ENCODE data around the gene SERPINB13.
"Not testable (repeated sequence)": the region's sequence is repeated elsewhere in the genome, so short reads cannot be mapped to it uniquely, and the experiment has no call there.

SERPINB13 gene

DNA sequence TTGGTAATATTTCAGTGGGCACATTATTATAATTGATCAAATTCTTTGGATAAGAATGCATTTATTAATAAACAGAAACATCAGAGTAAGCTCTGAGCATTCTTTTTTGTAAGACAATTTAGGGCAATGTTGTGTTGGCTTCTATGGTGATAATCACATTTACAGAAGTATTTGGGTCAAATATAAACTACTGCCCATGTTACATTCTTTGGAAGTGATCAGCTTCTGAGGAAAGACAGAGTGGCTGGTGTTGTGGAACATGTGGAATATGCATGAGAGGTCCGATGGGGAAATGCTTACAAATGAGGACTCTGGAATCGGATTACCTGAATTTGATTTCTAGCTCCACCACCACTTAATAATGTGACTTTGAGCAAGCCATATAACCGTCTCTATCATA, 19.4 kb downstream of the SERPINB13 start:
- Mint-ChIP-seq H3K27ac (no peak overlapping the region), H3K9me3 (no peaks in the 10 kb centered on the region), H3K36me3 (ENCODE audit: low read depth) (no peaks in the 10 kb centered on the region), H3K4me1 (ENCODE audit: low read depth) (no peaks in the 10 kb centered on the region), H3K4me3 (no peak overlapping the region), H3K27me3 (peaks cover 5% of the 10 kb centered on the region)
- DNase-seq, result no peak

DNA sequence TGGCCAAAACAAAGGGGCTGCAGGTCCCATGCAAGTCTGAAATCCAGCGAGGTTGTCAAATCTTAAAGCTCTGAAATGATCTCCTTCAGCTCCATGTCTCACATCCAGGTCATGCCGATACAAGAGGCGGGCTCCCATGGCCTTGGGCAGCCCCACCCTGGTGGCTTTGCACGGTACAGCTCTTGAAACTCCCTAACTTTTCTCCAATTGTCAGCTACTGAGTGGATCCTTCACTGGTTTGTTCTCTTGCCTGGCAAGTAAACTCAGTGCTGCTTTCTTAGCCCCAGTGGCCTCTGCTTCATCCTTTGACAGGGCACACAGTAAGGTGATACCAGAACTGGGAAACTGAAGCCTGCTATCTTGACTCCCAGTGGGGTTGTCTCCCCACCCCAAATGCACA, 26.3 kb downstream of the SERPINB13 start:
- DNase-seq, result no peak
- Mint-ChIP-seq H3K27me3 (peaks cover 7% of the 10 kb centered on the region), H3K36me3 (ENCODE audit: low read depth) (no peaks in the 10 kb centered on the region), H3K27ac (no peak overlapping the region), H3K4me3 (no peak overlapping the region), H3K4me1 (ENCODE audit: low read depth) (no peaks in the 10 kb centered on the region), H3K9me3 (no peaks in the 10 kb centered on the region)

DNA sequence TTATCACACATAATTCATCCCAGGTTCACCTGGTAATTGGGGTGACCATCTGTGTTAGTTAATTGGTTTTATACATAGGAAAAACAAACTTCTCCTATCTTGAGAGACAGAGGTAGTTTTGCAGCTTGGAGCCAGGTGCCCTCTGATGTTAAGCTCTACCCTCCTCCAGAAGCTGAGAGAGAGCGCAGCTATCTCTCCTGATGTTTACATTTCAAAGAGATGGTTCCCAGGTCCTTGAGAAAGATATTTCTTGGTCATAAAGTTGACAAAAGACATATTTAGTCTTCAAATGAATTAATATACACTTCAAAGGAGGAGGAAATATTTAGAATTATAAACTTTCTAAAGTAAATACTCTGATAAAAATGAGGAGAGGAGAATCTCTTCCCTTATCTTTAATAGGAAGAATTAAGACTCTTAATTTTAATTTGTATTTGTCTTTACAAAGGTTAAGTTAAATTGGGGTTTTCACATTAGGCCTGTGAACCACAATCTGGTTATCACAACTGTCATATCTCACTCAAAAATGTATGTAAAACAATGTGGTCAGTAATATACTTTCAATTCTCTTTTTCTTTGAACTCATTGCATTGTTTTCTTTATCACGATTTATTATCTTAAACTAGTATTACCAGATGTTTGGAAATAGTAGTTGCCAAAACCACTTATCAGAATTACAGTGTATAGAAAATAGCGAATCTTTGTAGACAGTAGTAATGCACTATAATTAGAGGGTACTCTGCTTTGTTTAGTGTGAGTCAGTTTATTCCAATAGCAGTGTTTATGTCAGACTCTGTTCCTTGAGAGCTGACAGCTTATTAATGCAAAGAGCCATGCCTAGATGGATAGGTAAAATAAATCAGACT, 30.1 kb downstream of the SERPINB13 start:
- Mint-ChIP-seq H3K9me3 (no peaks in the 10 kb centered on the region), H3K27me3 (peaks cover 2% of the 10 kb centered on the region), H3K4me1 (ENCODE audit: low read depth) (no peaks in the 10 kb centered on the region), H3K36me3 (ENCODE audit: low read depth) (no peaks in the 10 kb centered on the region), H3K4me3 (no peak overlapping the region), H3K27ac (no peak overlapping the region)
- no peak for DNase-seq

DNA sequence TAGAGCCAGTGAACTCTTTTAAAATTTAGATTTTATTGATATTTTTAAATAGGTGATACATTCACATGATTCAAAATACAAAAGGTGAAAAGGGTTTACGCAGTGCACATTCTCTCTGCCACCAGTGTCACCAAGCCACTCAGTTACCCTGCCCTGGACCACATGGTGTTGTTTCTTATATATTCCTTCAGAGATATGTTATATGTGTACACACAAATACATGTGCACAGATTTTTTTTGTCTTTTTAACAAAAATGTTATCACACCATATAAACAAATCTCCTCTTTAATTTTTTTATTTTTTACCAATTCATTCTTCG, 30.7 kb downstream of the SERPINB13 start:
- H3K9me3 Mint-ChIP-seq, result peaks cover 4% of the 10 kb centered on the region
- no peaks in the 10 kb centered on the region for H3K36me3 Mint-ChIP-seq (ENCODE audit: low read depth)
- H3K4me1 Mint-ChIP-seq (ENCODE audit: low read depth), result no peaks in the 10 kb centered on the region

DNA sequence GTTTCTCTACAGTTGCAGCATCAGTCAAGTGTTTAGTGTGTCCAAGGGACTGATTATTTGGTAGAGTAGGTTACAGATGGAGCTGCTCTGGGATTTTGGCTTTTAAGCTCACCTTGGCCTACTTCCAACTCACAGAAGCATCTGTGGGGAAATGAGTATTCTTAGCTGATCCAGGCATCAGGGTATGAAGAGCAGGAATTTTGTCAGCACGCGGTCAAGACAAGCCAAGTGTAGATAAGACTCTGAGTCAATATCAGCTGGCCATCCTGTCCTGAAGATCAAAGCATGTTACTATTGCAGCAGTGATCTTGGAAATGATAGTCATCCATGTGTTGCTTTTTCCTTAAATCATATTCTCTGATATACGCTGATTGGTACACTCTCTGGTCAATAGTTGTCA, 32.5 kb downstream of the SERPINB13 start:
- DNase-seq, result no peak

More for the DNA sequence above, 30.7 kb downstream of the SERPINB13 start:
- H3K27me3 Mint-ChIP-seq, result no peaks in the 10 kb centered on the region
- DNase-seq, result no peak
- no peak overlapping the region for H3K4me3 Mint-ChIP-seq
- H3K27ac Mint-ChIP-seq, result no peak overlapping the region

DNA sequence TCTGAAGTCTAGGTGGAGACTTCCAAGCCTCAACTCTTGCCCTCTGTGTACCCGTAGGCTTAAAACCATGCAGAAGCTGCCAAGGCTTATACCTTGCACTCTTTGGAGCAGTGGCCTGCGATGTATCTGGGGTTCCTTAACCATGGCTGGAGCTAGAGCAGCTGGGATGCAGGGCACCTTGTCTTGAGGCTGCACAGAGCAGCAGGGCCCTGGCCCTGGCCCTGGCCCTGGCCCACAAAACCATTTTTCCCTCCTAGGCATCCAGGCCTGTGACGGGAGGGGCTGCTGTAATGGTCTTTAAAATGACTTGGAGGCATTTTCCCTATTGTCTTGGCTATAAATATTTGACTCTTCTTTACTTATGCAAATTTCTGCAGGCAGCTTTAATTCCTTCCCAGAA, 37.7 kb downstream of the SERPINB13 start:
- H3K27me3 Mint-ChIP-seq, result peaks cover 4% of the 10 kb centered on the region
- no peak overlapping the region for H3K4me3 Mint-ChIP-seq
- no peaks in the 10 kb centered on the region for H3K36me3 Mint-ChIP-seq (ENCODE audit: low read depth)
- no peak for DNase-seq
- no peaks in the 10 kb centered on the region for H3K4me1 Mint-ChIP-seq (ENCODE audit: low read depth)
- no peak overlapping the region for H3K27ac Mint-ChIP-seq
- peaks cover 35% of the 10 kb centered on the region for H3K9me3 Mint-ChIP-seq

More for the DNA sequence above, 32.5 kb downstream of the SERPINB13 start:
- Mint-ChIP-seq H3K27ac (no peak overlapping the region), H3K4me1 (ENCODE audit: low read depth) (no peaks in the 10 kb centered on the region), H3K27me3 (peaks cover 4% of the 10 kb centered on the region), H3K36me3 (ENCODE audit: low read depth) (no peaks in the 10 kb centered on the region), H3K4me3 (no peak overlapping the region), H3K9me3 (peaks cover 12% of the 10 kb centered on the region)

DNA sequence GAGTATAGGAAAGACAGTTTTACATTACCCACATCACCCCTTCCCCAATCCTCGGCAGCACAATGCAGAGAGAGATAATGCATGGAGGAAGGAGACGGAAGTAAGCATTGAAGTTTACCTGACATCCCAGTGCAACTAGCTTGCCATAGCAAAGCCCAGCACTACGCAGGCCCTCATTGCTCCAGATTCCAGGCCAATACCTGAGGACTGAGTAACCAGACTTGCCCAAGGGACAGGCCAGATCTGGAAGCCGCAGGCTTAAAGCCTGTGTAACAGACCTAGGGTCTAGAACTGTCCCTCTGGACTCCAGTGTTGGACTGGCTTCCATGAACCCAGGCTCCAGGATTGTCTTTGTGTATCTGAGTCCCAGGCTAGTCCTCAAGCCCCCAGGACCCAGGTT, 39.3 kb downstream of the SERPINB13 start:
- H3K36me3 Mint-ChIP-seq (ENCODE audit: low read depth), result no peaks in the 10 kb centered on the region
- peaks cover 38% of the 10 kb centered on the region for H3K9me3 Mint-ChIP-seq
- H3K27ac Mint-ChIP-seq, result no peak overlapping the region
- H3K4me1 Mint-ChIP-seq (ENCODE audit: low read depth), result no peaks in the 10 kb centered on the region
- DNase-seq, result no peak
- H3K27me3 Mint-ChIP-seq, result peaks cover 4% of the 10 kb centered on the region
- H3K4me3 Mint-ChIP-seq, result no peak overlapping the region

DNA sequence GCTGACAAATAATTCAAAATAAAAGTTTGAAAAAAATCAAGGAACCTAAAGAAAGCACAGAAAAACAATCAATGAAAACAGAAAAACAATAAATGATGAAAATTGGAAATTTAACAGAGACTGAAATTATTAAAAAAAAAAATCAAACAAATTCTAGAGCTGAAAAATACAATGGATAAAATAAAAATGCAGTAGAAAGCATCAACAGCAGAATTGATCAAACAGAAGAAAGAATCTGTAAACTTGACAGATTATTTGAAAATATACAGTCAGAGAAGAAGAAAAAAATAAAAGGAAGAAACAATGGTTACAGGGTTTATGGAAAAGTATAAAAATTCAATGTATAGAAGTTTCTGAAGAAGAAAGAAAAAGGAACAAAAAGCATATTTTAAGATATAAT, 40.7 kb downstream of the SERPINB13 start:
- H3K4me3 Mint-ChIP-seq, result no peak overlapping the region
- no peaks in the 10 kb centered on the region for H3K36me3 Mint-ChIP-seq (ENCODE audit: low read depth)
- no peak for DNase-seq
- H3K27me3 Mint-ChIP-seq, result peaks cover 4% of the 10 kb centered on the region
- H3K4me1 Mint-ChIP-seq (ENCODE audit: low read depth), result no peaks in the 10 kb centered on the region
- peaks cover 35% of the 10 kb centered on the region for H3K9me3 Mint-ChIP-seq
- H3K27ac Mint-ChIP-seq, result no peak overlapping the region

DNA sequence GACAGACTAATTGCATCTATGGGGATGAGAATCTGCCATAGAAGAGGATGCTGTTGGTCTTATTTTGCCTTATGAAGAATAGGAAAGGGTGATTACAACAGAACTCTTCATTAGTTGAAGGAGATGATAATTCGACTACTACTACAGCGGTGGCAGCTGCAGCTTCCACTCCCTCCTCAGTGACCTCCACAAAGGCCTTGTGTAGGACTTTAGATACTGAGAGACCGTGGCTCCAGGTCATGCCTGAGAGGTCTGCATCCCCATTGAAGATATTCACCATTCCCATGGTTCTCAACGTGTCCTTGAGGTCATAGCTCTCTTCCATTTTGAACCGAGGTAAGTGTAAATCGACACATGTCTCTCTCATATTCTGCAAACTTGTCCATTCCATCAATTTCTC, 50.6 kb downstream of the SERPINB13 start:
- Mint-ChIP-seq H3K36me3 (ENCODE audit: low read depth) (no peaks in the 10 kb centered on the region), H3K27me3 (no peaks in the 10 kb centered on the region), H3K9me3 (no peaks in the 10 kb centered on the region), H3K27ac (no peak overlapping the region), H3K4me3 (no peak overlapping the region), H3K4me1 (ENCODE audit: low read depth) (no peaks in the 10 kb centered on the region)
- DNase-seq, result no peak

DNA sequence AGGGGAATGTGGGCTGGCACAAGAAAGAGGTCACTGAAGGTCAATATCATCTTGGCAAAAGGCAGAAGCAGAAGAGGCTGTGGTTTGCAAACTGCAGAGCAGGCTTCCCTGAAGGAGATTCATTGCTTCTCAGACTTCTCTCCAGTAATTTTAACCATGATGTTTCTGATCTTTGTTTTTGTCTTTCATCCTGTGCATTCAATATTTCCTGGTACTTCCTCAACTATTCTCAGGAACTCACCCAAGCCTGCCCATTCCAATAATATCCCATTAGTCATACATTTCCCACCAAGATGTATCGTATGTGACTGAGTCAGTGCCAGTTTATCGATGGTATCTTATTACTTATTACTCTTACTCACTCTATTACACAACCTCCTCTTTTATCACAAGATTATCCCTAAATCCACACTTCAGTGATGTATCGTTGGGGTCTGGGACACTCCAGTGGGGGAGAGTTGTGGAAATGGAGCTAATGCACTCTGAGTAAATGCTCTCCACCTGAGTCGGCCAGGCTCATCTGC, 54.1 kb downstream of the SERPINB13 start:
- not testable (repeated sequence) for H3K4me1 Mint-ChIP-seq (ENCODE audit: low read depth); H3K36me3 Mint-ChIP-seq (ENCODE audit: low read depth); H3K9me3 Mint-ChIP-seq; H3K27ac Mint-ChIP-seq; DNase-seq; H3K27me3 Mint-ChIP-seq; H3K4me3 Mint-ChIP-seq

DNA sequence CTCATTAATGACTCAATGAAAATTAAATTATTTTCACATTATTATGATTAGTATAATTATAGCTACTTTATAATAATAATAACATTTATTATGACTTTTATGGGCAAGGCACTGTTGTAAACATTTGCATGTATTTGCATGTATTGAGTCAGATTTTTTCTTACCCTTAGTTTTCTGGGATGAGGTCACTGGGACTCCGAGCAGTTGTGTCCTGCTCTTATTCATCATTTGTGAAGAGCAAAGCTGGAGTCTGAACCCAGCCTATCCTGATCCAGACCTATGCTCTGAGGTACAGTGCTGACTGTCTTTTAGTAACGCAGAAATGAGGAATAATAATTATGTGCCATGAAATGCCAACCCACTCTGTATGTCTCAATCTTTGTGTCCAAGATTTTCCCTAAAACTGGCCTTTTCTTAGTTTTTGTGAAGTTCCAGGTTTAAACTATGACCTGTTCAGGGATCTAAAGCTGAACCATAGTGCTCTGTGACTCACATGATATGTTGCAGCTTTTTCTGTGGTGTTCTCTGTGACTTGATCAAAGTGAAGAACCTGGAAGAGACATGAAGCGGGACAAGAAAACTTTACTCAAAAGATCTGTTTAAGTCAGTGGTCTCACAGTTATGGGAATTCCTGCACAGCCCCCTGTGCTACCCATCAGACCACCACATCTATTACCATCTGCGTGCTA, 55.7 kb downstream of the SERPINB13 start:
- H3K4me3 Mint-ChIP-seq, H3K9me3 Mint-ChIP-seq: not testable (repeated sequence)

DNA sequence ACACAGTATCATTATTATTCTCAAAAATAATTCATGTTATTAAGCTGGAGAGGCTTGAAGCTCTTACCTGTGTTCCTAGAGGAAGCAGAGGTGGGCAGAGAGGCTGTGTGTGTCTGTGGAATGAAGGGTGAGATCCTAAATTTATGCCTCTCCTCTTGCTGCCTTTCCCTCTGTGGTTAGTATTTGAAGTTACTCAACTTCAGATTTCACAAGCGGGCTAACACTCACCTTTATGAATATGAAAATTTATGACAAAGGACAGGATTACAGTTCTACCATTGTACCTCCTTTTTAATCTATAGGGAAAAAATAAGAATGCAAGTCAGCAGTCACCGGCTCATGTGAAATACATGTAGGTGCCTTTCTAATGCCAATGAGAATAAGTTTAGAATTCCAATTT, 57.0 kb downstream of the SERPINB13 start, which contains the start of gene SERPINB4:
Gene SERPINB4 (minus strand): TSS at position 115 of the 400 bp plus-strand sequence. CDS start 679 bp downstream, outside the sequence.
- not testable (repeated sequence) for H3K27ac Mint-ChIP-seq; H3K4me3 Mint-ChIP-seq; H3K27me3 Mint-ChIP-seq; H3K36me3 Mint-ChIP-seq (ENCODE audit: low read depth); DNase-seq; H3K9me3 Mint-ChIP-seq; H3K4me1 Mint-ChIP-seq (ENCODE audit: low read depth)

More for the DNA sequence above, 55.7 kb downstream of the SERPINB13 start:
- H3K36me3 Mint-ChIP-seq (ENCODE audit: low read depth); H3K27me3 Mint-ChIP-seq; H3K4me1 Mint-ChIP-seq (ENCODE audit: low read depth); H3K27ac Mint-ChIP-seq; DNase-seq: not testable (repeated sequence)

DNA sequence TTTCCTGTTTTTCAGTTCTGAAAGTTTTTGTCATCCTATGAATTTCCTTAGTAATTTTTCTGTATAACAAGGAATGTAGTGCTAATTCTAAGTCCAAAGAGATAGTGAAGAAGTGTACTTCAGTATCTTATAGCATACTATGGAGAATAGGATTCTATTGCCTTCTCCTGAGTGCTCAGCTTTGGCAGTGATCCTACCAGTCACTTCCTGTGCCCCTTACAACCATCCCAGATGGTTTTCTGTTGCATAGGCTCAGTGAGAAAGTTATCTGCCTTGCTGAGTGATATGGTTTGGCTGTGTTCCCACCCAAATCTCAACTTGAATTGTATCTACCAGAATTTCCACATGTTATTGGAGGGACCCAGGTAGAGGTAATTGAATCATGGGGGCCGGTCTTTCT, 57.6 kb downstream of the SERPINB13 start:
- not testable (repeated sequence) for H3K36me3 Mint-ChIP-seq (ENCODE audit: low read depth); H3K9me3 Mint-ChIP-seq; DNase-seq; H3K4me3 Mint-ChIP-seq; H3K27me3 Mint-ChIP-seq; H3K4me1 Mint-ChIP-seq (ENCODE audit: low read depth); H3K27ac Mint-ChIP-seq

DNA sequence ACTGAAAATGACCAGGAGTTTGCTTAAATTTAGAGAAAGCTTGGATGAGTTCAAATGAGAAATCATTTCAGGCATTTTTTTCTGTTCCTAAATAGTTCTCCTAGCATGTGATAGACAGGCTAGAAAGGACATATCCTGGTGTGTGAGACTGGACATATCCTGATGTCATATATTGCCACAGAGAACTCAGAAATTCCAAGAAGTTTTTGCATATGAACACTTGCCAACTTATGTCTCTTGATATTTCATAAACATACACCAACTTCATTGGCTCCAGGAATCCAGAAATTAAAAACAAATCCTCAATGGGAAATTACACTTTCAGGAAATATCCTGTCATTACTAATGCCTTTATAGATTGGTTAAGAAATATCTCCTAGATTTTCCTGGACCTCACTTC, 59.8 kb downstream of the SERPINB13 start:
- Mint-ChIP-seq H3K27me3 (peaks cover 3% of the 10 kb centered on the region), H3K9me3 (no peaks in the 10 kb centered on the region), H3K4me3 (no peak overlapping the region), H3K36me3 (ENCODE audit: low read depth) (no peaks in the 10 kb centered on the region), H3K27ac (no peak overlapping the region), H3K4me1 (ENCODE audit: low read depth) (no peaks in the 10 kb centered on the region)
- DNase-seq, result no peak

DNA sequence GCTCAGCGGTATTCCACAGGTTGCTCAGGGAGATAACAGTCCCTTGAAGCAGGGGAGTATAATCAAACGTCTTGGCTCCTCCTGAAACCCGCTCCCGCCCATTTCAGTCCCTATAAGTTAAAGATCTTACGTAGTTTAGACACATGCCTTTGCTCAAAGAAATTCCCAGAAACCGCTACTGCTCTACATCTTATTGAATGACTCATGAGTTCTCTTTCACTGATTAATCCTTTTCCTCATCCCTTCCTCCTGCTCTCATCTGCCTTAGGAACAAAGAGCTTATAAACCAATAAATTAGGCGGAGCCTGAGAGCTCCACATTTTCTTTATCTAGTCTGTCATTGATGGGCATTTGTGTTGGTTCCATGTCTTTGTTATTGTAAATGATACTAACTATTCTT, 61.1 kb downstream of the SERPINB13 start:
- Mint-ChIP-seq H3K4me1 (ENCODE audit: low read depth) (no peaks in the 10 kb centered on the region), H3K9me3 (no peaks in the 10 kb centered on the region), H3K4me3 (no peak overlapping the region), H3K27ac (no peak overlapping the region), H3K27me3 (peaks cover 3% of the 10 kb centered on the region), H3K36me3 (ENCODE audit: low read depth) (no peaks in the 10 kb centered on the region)
- DNase-seq, result no peak

Measured in activated T-cell treated with anti-CD3 and anti-CD28 coated beads, Interleukin-2, amount 50 U/mL, for 24 hours (primary cell).